DMS79 treated with DMSO at 0.1 percent for 48 hours (cell line): ENCODE measurements around the gene DACT3.

Experiments used
- DNase-seq: peaks from one replicate; lab custom pipeline; 2025; lab: John Stamatoyannopoulos, UW

The DACT3 gene

GRCh38 chr19:46668662-46669061 lies 7.7 kb upstream of the DACT3 start:
- DNase-seq = no peak

DNA sequence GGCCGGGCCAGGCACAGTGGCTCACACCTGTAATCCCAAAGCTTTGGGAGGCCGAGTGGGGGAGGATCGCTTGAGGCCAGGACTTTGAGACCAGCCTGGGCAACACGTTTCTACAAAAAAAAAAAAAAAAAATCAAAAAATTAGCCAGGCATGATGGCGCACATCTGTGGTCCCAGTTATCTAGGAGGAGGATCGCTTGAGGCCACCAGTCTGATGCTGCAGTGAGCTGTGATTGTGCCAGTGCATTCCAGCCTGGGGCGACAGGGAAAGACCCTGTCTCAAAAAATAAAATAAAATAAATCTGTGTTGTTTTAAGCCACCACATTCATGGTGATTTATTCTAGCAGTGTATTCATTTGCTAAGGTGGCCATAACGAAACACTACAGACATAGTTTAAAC lies 4.1 kb upstream of the DACT3 start:
- DNase-seq = no peak

GRCh38 chr19:46661735-46662592 lies 982 bp upstream of the DACT3 start:
- DNase-seq = peak; percentile 85

GRCh38 chr19:46660551-46661019 lies 397 bp downstream of the DACT3 start:
- no peak for DNase-seq

DNA sequence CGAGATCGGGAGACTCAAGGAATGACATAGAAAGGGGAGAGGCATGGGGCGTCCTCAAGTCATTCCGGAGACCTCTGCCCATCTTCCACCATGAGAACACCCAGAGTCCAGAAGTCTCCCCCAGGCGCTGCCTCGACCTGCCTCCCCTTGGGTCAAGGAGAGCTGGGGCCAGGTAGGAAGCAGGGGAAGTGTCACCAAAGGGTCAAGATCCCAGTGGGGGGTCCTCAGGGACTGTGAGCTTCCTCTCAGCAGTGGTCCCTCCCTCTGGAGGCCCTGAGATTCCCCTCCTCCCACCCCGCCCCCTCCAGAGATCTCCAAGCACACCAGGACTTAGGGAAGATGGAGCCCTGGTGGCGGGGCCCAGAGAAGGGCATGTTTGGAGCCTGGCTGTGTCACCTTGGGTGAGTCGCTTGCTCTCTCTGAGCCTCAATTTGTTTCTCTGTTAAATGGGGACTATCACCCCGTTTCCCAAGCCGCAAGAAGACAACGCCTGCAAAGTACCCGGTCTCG lies 919 bp downstream of the DACT3 start:
- DNase-seq = no peak

DNA sequence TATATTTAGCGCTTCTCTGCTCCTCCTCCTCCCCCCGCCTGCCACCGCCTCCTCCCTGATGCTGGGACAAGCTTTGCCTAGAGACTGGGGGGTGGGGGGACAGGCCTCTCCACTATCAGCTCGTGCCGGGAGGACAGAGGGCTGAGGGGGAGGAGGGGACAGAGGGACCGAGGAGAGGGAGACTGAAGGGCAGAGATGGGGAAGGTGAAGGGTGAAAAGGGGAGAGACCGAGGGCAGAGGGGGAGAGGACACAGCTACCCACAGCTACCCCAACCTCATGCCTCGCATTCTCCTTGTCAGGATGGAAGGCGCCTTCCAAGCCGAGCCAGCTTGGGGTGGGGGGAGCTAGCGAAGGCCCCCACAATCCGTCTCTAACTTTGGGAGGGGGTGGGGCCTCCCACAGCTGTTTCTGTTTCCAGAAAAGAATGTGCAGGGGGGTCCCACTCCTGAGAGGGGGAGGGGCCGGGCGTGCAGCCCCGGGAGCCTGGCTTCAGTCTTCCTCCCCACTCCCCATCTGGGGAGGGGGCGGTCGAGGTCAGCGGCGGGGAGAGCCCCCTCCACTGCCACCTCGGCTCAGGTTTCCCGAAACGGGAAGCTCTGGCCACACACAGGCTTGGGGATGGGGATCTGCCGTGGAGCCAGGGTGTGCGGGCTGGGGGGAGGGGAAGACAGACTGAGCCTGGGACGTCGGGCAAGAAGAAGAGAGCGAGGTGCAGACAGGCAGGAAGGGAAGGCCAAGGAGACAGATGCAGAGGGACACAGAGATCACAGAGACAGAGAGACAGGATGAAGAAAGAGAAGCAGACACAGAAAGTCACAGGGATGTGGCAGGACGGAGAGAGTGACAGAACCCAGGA lies 1.6 kb downstream of the DACT3 start:
- DNase-seq = no peak

GRCh38 chr19:46656541-46656940 lies 4.4 kb downstream of the DACT3 start:
- no peak for DNase-seq

DNA sequence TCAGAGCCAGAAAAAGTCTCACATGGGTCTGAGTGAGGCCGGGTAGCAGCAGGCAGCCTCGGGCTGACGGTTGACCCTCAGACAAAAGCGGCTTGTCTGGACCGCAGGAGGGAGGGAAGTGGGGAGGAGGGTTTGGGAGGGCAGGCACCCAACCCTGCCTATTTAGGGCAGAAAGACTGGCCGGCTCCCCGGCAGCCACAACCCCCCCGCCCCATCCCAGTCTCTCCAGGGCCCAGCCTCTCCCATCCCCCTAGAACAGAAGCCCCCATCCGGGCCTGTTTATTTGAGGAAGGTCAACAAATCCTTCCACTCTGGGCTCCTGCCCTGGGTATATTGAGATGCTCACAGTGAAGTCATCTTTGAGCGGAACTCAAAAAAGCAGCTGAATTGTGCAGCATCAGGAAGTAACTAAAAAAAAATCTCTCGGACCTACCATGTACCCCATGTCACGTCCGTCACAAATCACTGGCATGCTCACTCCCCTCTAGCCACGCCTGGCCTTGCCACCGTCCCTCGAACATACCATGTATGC lies 6.3 kb downstream of the DACT3 start:
- DNase-seq = no peak

- no peak for DNase-seq
Observed at GRCh38 chr19:46650445-46650844, 10.5 kb downstream of the DACT3 start.

DNA sequence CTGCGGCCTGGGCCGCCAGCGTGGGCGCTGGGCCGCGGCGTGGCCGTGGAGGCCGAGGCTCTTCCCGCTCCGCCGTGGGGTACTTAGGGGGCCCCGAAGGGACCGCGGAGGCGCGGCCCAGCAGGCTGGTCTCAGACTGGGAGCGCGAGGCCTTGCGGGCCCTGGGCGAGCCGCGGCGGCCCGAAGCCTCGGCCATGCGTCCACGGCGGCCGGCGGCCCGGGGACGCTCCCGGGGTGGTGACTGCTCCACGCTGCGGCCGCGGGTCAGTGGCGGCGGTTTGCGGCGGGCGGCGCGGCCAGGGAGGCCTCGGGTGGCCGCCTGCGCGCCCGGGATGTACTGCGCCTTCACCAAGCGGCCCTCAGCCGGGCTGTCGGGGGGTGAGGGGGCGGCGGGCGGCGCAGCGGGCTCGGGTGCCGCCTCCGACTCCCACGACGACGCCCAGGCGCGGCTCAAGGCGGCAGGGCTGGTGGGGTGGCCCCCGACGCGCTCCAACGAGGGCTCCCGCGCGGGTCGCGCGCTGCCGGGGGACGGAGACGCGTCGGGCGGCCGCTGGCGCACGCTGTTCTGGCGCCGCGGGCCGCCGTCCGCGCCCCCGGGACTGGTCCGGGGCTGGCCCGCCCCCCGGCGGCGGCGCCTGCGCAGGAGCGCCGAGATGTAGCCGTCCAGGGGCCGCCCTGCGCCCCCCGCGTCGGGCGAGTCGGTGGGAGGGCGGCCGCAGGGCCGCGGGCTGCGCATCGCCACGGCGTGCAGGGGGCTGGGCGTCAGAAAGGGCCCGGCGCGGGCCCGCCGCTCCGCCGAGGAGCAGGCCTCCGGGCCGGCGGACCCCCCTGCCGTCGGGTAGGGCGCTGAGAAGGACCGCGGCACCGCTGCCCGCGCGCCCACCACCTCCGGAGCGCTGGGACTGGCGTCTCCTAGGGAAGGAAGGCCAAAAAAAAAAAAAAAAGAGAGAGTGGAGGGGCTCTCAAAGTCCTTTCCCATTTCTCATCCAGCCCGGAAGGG lies 11.7 kb downstream of the DACT3 start:
- no peak for DNase-seq

- no peak for DNase-seq
Observed at GRCh38 chr19:46648060-46648960, 12.7 kb downstream of the DACT3 start.

- no peak for DNase-seq
Observed at GRCh38 chr19:46646402-46646801, 14.6 kb downstream of the DACT3 start.

GRCh38 chr19:46644720-46645119 lies 16.3 kb downstream of the DACT3 start:
- no peak for DNase-seq

- DNase-seq = no peak
Observed at GRCh38 chr19:46640656-46641055, 20.3 kb downstream of the DACT3 start.

GRCh38 chr19:46639358-46640182 lies 21.4 kb downstream of the DACT3 start:
- DNase-seq = peak; percentile 26

- DNase-seq = no peak
Observed at GRCh38 chr19:46637224-46637623, 23.8 kb downstream of the DACT3 start.

DNA sequence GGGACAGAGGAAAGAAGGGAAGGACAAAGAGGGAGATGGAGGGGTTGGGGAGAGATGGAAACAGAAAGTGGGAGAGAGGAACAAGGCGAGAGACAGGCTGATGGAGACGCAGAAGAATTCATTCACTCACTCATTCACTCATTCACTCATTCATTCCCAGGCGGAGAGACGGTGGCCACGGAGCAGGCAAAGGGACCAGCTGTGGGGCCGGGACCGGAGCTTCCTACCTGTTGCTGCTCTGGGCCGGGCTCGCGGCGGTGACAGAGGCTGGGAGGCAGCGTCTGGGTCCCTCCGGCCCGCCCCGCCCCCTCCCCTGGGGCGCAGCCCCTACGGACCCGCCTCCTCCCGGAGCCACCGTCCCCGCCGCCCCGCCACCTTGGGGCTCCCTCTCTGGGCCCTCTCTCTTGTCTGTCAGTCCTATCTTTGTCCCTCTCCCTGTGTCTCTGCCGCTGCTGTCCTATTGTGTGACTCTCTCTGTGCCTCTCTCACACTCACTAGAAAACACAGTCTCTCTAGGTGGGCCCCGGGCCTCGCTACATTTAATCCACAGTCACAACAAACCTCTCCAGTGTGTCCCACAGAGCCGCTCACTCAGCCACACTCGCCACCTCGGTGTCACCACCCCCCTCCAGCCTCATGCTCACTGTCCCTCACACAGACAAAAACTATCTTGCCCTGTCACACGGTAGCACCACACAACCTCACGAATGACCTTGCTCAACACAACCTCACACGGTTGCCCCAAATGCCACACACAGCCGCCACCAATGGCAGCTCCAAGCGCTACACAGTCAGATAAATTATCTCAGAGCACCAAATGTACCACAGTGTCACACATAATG lies 24.8 kb downstream of the DACT3 start, which contains the start of gene GNG8:
Gene GNG8 (minus strand): TSS at position 283 of the 842 bp plus-strand sequence. CDS start 1,520 bp downstream, outside the sequence.
- DNase-seq = no peak

DNA sequence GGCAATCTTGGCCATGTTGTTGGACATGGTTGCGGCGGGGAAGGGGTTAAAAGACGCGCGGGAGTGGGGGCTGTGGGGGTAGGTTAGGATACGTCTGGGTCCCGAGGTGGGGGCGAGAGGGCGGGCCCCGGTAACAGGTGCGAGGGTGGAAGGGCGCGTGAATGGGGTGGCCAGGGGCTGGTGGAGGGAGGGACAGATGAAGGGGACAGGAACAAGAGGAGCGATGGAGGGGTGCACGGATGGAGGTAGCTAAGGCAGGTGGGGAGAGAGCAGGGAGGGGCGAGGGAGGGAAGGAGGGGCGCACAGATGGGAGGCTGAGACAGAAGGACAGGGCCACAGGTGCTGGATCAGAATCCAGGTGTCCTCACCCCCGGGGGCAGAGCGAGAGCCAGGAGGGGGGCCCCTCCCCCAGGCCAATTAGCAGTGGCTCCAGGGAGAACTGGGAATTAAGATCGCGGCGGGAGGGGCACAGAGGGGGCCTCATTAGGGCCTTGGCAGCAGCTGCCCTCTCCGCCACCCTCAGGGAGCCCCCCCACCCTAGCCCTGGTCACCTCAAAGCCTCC lies 26.2 kb downstream of the DACT3 start:
- DNase-seq = no peak
